T follicular helper cell (primary cell): ENCODE measurements around the gene CCDC127.
A peak's percentile ranks its signal among the peaks of the same experiment; 100 is the strongest.

Source experiments
- DNase-seq: peaks from one replicate; pipeline ENCODE4 v3.0.0-alpha.2; 2020; ENCODE audit warnings: low read depth

Gene CCDC127

DNA sequence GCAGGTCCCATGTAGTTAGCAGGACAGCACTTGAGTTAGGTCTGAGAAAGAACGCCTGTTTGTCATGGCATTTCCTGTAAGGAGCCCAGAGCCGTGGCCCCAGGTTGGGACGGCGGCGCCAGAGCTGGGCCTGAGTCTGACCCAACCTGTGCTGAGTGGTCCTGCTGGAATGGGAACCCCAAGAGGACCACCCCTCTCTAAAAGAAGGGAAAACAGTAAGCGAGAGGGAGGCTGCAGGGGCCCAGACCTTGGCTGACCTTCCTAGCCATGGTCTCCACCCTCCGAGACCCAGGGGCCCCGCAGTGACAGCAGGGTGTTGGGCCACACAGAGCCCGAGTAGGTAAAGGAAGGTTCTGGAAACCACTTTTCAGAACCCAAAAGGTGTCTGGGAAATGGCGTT lies 28.5 kb downstream of the CCDC127 start:
- DNase-seq, result no peak

DNA sequence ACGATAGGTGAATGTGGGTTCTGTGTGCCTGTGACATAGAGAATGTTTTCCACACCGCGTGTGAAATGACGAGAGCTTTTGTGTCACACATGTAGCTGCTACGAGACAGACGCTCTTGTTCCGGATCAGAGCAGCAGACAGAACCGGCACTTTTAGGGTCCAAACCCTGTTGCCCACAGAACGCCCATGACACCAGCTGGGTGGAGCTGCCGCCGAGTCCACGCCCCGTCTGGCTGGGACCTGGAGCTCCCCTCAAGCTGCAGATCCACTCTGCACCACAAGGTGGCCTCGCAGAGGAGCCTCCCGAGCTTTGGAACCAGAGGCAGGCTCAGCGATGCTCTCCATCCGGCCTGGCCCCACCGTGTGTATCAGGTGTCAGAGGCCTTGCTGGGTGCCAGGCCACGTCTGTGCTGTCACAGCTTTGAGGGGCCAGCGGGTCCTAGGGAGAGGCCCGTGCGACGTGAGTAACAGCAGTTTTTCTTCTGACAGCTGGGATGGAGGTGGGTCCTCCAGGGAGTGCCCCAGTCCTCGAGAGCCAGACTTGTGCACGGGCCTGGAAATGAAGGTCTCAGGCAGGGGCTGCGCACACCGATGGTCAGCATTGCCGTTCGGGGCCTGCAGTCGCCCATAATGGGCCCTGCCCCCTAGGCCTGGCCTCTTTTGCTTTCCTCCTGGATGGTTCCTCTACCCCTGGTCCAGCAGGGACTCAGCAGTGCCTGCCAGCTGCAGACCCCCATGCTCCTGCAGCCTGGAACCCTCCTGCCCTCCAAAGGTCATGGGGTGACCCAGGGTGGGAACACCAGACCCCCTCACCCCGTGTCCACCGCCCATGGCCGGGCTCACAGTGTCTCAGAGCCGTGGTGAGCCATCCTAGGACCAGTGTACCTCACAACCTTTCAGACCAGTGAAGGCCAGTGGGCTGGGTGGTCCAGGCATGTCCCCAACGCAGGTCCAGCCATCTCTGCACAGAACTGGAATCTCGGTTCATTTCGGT lies 29.2 kb downstream of the CCDC127 start:
- peak; percentile 79 for DNase-seq

DNA sequence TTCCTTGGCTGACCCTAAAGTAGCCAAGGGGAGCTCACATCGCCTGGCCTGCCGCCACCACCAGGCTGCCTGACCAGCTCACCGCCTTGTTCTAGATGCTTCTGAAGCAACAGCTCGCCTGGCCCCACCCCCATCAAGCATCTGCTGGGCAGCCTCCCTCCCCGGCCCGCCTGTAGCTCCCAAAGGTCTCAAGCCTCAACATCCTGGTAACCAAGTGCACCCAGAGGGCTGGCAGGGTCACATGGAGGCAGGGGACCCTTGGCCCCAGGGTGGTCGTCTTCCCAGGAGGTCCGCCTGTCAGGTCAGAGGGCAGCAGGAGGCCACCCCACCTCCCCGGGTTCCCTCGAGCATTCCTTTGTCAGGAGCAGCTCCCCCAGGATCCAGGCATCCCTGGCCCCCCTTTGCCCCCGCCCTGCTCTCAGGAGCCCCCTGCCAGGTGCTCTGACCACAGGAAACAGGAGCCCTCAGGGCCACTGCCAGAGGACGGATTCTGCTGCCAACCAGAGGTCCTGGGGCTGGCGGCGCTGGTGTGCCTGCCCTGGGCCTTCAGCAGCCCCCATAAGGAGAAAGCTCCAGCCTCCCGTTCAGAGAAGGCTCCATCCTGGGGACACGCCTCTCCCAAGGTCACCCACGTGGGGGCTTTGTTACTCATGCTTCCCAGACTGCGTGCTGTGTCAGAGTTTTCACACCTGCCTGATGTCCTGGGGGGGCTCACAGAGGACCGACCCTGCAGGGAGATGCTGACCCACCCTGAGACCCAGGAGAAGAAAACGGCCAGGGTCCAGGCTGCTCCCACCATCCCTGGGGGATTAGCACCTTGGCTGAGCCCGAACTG lies 30.1 kb downstream of the CCDC127 start:
- DNase-seq, result no peak

DNA sequence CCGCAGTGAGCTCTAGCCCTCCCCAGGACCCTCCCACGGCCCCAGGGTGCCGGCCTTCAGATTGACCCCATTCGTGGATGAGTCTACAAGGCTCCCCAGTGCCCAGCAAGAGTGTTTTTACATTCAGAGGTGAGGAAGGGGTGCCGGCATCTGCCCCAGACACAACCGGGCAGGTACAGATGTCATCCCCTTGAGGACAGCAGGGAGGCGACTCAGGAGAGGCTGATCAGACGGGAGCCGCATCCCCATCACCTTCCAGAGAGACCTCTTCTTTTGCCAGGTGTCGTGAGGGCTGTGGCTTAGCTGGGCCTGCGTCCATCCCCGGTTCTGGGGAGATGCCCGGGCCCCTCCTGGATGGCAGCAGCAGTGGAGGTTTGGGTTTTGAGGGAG lies 30.9 kb downstream of the CCDC127 start:
- DNase-seq, result no peak

DNA sequence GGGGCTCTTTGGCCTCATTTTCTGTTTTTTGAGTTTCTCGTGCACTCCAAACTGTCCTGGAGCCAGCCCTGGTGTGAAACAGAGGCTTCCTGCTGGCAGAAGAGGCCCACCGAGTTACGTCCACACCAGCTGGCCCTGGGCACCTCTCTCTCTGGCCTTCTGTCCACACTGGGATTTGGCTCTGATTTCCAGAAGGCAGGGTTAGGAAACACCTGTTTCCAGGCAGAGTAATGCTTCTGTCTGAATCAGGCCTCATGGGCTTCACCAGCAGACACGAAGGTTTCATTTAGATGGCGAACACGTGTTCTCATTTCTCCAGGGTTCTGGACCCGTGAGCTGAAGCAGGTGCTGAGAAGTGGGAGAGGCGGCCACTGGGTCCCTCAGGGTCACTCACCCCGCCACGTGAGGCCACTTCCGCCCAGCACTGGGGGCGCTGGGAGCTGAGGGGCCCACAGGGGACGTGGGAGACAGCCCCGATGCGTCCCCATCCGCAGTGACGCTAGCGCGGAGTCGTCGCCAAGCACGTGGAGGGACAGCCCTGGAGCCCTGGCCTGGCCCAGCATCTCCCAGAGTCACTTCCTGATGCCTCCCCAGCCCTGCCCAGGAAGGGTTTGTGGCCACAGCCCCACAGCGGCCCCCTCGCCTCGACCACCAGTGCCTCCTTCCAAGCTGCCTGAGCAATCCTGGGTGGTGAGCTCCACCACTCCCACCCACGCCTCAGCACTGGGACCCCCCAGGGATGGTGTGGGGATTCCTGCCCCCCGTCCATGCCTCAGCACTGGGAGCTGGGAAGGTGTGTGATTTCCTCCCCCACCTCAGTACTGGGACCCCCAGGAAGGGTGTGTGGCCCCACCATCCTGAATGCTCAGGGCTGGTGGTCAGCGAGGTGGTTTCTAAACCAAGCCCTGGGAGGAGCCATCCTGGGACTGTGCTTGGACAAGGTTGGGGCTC lies 31.6 kb downstream of the CCDC127 start:
- DNase-seq, result no peak

DNA sequence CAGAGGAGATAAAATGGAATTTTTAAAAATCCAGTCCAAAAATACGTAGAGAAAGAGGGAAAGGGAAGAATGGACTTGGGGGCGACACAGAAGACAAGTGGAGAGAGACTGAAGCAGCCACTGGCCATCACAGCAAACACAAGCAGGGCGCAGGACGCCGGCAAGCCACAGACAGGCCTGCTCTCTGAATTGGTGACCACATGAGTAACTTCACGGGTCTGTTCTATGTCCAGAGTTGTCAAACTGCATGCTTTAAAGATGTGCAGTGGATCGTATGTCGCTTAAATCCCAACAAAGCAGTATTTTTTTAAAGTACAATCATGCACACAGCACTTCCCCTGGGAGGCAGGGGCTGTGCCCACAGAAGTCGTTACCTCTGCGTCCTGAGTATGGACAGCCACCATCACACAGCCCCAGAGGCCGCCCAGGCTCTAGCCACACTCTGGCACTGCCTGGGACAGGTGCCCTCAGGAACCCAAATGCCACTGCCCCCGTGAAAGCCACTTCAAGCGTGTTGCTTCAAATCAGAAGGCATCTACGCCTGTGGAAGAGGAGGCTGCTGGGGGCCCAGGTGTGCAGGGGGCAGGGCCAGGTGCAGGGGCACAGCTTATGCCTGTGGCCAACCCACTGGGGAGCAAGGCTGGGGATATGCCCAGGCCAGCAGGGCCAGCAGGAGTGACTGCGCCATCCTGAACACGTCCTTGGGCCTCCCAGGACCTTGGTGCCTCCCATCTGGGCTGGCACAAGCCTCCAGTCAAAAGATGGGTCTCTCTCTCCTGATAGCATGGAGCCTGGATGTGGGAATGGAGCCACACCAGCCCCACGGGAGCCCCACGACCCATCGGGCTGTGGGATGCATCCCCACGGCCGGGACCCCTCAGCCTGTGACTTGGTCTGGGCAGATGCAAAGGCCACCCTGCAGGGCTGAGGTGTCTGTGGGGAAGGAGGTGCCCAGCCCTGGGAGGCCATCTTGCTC lies 32.6 kb downstream of the CCDC127 start:
- no peak for DNase-seq

DNA sequence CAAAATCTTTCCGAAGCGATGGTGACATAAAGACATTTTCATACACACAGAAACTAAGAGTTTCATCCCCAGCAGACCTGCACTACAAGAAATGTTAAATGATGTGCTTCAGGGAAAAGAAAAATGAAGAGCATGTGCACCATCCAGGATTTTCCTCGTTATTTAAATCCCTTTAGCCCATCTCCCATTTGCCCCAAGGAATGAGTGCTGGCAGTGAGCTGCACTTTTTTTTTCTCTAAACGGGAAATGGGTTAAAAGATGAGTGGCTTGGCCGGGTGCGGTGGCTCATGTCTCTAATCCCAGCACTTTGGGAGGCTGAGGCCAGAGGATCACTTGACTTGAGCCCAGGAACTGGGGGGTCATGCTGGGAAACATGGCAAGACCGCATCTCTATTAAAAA lies 33.5 kb downstream of the CCDC127 start:
- DNase-seq, result no peak

DNA sequence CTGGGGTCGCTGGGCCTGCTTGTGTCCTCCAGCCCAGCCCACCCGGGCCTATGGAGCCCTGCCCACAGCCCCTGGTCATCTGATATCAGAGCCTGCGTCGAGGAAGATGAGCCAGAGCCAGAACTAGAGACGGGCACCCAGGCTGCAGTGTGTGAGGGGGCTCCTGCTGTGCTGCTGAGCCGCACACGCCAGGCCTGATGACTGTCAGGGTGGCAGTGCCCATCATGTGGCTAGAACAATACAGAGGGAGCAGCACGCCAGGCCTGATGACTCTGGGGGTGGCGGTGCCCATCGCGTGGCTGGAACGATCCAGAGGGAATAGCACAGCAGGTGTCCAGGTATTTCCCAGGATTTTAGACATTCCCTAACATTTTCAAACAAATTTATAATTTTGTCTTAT lies 35.8 kb downstream of the CCDC127 start:
- DNase-seq, result no peak

DNA sequence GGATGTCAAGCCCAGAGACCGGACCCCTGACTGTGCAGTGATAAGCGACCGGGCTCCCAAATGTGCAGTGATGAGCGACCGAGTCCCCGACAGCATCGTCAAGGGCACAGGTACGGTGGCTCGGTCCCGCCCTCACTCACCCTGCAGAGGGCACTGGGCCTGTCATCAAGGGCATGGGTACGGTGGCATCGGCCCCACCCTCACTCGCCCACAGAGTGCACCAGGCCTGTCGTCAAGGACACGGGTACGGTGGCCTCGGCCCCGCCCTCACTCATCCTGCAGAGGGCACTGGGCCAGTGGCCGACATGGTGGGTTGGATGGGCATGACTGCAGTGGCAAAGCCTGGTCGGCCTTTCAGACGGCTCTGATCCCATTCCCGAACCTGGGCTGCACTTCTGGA lies 36.4 kb downstream of the CCDC127 start:
- DNase-seq, result no peak

DNA sequence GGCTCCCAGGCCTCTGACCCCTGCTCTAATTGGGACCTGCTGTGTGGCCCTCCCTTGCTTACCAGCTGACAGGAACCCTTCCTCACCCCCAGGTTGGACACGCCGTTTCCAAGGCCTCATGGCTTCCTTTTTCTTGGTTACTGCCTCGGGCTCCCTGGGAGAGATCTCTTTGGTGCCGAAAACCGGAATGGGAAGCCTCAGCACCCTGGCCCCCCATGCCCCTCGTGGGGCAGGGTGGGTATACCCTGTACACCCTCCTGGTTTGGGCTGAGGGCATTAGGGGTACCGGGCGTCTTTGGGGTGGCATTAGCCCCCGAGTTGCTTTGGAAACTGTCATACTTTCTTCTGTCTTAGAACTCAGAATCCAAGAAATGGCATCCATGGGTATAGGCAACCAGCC lies 36.8 kb downstream of the CCDC127 start:
- no peak for DNase-seq

DNA sequence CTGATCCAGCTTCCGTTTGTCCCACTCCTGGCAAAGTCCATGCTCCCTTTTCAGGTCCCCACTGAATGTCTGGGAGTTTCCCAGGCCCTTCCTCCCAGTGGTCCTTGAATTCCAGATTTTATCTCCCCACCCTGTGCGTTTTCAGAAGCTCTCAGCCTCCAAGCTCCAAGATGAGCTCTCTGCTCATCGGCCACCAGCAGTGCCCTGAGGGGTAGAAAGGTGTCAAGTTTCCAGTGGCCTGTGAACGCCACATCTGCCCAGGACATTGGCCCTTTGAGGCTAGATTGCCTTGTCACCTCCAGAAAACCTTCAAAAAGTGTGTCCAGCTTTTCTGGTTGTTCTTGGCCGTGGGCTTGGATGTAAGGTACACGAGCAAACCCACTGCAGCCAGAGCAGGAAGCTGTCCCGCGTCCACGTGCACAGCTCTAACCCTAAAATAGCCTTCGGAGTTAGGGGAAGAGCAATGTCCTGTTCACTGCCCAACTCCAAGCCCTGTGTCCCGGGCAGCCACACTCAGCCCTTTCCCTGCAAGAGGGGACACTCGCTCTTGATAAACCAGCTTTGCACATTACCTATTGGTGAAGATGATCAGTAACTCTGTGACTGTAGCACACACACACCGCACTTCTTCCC lies 37.6 kb downstream of the CCDC127 start:
- DNase-seq, result no peak

DNA sequence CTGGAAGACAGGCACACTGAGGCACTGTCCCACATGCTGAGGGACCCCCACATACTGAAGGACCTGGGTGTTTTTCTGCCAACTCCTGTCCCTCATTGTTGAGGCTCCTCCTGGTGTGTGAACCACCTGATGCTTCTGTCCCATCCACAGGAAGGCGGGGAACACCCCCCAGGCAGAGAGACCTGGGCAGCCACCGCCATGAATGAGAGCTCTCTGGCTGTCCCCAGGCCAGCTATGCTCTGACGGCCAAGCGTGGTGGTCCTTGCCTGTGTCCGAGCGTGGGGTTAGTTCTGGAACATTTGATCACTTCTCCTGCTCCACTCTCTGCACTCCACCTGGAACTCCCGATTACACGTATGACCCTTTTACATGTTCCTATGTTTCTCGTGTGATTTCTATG lies 38.6 kb downstream of the CCDC127 start:
- no peak for DNase-seq

DNA sequence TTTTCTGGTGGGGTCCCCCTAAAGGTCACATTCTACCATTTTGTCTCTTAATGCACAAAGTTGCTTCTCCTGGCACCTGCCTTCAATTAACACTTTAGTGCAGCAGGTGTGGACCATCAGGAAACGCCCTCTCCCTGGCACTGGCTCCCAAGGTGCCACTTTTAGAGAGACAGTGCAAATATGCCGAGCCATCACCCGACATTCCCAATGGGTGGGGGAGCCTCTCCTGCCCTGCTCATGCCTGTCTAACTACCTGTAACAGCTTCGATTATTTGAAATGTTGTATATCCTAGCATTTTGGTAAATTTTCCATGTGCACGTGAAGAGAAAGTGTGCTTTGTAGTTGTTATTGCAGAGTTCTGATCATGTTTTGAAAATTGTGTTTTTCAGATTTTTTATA lies 39.8 kb downstream of the CCDC127 start:
- DNase-seq, result no peak

DNA sequence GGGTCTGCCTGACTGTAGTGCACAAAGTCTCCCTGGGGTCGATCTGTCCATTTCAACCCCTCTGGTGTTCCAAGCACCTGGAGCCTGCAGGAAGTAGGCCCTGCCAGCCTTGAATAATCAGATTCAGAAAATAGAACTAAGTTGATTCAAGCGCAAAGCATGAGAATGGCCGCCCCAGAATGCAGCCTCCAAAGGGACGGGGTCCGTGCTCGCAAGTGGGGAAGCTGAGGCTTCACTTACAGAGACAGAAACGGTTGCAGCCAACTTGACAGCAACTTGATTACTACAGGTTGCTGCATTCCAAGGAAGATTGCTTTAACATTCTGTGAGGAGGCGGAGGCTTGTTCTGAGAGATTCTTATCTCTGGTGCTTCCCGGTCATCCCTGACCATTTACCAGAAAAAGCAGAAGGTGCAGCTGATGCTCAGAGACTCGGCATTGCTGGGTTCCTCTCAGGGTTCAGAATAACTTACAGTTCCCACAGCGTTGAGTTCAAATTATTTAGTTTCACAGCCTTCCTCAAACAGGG lies 41.6 kb downstream of the CCDC127 start:
- DNase-seq, result no peak

DNA sequence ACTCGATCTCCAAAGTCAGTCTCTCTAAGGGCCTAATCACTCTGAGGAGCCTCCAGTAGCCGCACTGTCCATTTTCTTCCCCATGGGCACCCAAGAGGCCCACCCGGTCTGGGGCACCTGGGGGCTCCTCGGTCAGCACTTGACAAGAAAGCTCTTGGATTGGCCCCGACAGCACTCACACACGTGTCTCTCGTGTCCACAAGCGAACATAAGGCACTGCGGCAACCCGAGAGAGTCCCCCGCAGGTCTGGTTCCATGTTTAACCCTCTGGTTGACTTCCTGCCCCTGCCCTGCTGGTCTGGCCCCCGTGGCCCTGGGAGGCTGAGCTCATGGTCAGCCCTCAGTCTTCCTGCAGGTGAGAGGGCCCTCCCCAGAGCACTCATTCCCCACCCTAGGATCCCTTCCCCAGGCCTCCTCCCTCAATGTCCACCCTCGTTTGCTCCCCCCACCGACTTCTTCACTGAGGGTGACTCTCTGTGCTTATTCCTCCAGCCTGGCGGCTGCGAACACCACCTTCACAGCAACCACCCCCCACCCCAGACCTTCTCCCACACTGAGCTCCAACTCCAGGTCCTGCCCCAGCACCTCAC lies 43.0 kb downstream of the CCDC127 start:
- no peak for DNase-seq

DNA sequence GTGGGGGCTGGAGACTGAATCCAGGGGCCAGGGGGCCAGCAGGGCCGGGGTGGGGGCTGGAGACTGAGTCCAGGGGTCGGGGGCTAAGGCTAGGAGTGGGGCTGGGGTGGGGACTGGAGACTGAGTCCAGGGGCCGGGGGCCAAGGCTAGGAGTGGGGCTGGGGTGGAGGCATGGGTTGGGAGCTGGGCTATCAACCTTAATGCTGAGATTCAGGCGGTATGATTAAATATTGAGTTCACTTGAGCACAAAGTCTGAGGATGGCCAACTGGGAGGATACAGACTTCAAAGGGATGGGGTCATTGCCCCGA lies 43.7 kb downstream of the CCDC127 start:
- no peak for DNase-seq

DNA sequence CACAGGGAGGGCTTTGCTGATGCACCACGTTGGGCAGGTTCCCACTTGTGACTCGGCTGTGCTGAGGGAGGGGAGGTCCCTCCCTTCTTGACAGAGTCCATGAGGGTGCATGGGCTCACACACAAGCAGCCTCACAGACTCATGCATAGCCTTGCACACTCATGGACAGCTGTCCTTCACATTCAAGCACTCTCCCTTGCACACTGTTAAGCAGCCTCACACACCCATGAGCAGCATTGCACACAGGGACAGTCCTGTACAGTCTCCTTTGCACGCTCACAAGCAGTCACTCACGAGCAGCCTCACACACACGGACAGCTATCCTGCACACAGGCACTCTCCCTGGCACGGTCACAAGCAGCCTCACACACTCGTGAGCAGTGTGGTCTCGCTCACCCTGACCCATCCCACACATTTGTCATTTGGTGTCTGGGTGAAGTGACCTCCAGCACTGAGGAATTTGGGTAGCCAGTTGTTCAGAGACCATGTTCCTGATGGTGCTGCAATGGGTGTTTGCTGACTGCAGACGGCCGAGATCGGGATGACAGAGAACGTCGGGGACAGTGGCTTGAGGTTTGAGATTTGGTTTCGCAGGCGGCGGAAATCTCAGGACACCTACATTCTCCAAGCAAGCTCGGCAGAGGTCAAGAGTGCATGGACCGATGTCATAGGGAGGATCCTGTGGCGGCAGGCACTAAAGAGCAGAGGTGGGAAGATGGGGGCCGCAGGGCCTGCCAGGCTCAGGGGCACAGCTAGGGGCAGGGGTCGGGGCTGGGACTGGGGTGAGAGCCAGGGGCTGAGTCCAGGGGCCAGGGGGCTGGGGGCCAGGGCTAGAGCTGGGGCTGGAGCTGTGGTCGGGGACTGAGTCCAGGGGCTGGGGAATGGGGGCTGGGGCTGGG lies 44.3 kb downstream of the CCDC127 start:
- DNase-seq, result no peak

DNA sequence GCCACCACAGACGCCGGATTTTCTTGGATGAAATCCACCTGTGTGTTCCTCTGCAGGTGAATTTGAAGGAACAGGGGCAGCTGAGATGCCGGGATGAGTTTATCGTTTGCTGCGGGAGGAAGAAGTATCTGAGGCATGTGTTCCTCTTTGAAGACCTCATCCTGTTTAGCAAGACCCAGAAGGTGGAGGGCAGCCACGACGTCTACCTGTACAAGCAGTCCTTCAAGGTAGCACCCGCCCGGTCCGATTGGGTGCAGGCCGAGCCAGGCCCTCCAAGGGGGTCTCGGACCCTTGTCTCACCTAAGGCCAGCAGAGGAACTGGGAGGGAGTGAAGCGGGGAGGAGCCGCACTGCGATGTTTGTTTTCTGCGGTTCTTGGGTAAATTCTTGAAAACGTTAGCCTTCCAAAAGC lies 45.1 kb downstream of the CCDC127 start:
- DNase-seq, result no peak

DNA sequence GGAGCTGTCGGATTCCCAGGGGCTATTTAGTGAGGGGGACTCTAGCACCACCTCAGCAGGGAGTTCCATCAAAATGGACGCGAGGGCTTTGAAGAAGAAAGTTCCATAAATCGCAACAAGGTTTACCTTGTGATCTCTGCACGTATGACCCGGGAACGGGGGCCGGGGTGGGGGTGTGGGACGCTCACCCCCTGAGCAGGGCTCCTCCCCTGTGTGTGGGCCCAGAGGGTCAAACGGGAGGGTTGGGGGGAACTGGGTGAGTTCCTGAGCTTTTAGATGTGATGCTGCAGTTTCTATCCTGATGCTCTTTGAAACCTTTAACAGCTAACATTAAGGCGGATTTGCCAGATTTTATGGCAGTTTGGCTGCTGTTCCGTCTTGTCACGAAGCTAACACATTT lies 45.5 kb downstream of the CCDC127 start:
- no peak for DNase-seq
